B cell (primary cell): ENCODE results near the gene DDI2. TPM values are rescaled to one million over a fixed set of nuclear protein-coding genes. Genes with fewer than 3 reads are reported as not detected.

Source experiments
- ATAC-seq: fragments of 200-7000 bp; cut with Tn5 transposase; one replicate; pipeline ENCODE4 v1.10.0; 2021; ENCODE audit warnings: low read depth, mild to moderate bottlenecking, moderate number of reproducible peaks, moderate library complexity
- CTCF ChIA-PET: fragments of 350-600 bp; sonication (Branson Sonifier 250); formaldehyde crosslinking; loops from one replicate; lab custom pipeline; 2021; ENCODE audit warnings: antibody characterized with exemption, inconsistent platforms; lab: Charles Lee
- POLR2A ChIA-PET: fragments of 350-600 bp; sonication (Branson Sonifier 250); formaldehyde crosslinking; loops from one replicate; lab custom pipeline; 2021; ENCODE audit warnings: antibody characterized with exemption; lab: Charles Lee
- DNase-seq: peaks from one replicate; pipeline ENCODE4 v3.0.0; 2013
- H2AFZ ChIP-seq: 2 replicates; pipeline ENCODE4 v1.6.1; 2012; ENCODE audit warnings: mild to moderate bottlenecking, low read depth, low read length; ENCODE audit not compliant: insufficient read depth, poor library complexity, severe bottlenecking
- H3K27ac ChIP-seq, 2 donors: 1 replicate in 1 of 2; 2 replicates in 1 of 2; pipeline ENCODE4 v1.5.1; 2012 to 2013; ENCODE audit warnings: low read length in 2 of 2, mild to moderate bottlenecking in 2 of 2, moderate library complexity in 1 of 2
- H3K27me3 ChIP-seq, 4 experiments: fragments of 200-600 bp in 1 of 4; sonication (generic) in 1 of 4; replicated peaks in 1 of 4; 1 replicate in 2 of 4; 2 replicates in 2 of 4; pipeline versions ENCODE4 v1.6.1 to v1.7.0; 2013 to 2016; ENCODE audit warnings: low read length in 3 of 4, mild to moderate bottlenecking in 2 of 4, mixed read lengths in 1 of 4, moderate library complexity in 1 of 4; ENCODE audit not compliant: insufficient read depth in 4 of 4, control insufficient read depth in 3 of 4; ENCODE audit errors: control extremely low read depth in 1 of 4
- H3K36me3 ChIP-seq, 2 experiments: replicated peaks in 1 of 2; 1 replicate in 1 of 2; 2 replicates in 1 of 2; pipeline versions ENCODE4 v1.6.1 to v1.7.1; 2013; ENCODE audit warnings: low read length in 1 of 2; ENCODE audit not compliant: insufficient read depth in 2 of 2, control insufficient read depth in 1 of 2; ENCODE audit errors: control extremely low read depth in 1 of 2, extremely low read depth in 1 of 2
- H3K4me1 ChIP-seq, 2 donors: fragments of 200-600 bp in 1 of 2; sonication (generic) in 1 of 2; 1 replicate in 1 of 2; 2 replicates in 1 of 2; pipeline versions ENCODE4 v1.5.1 to v1.6.1; 2013 to 2017; ENCODE audit warnings: low read length in 2 of 2; ENCODE audit not compliant: control insufficient read depth in 2 of 2, insufficient read depth in 2 of 2
- H3K4me2 ChIP-seq: replicated peaks from 2 replicates; pipeline ENCODE3; 2012; ENCODE audit warnings: mild to moderate bottlenecking, low read depth, low read length; ENCODE audit not compliant: poor library complexity, severe bottlenecking
- H3K4me3 ChIP-seq, 5 experiments: fragments of 200-600 bp in 1 of 5; sonication (generic) in 1 of 5; 1 replicate in 3 of 5; 2 replicates in 2 of 5; pipeline versions ENCODE4 v1.5.1 to v1.7.0; 2011 to 2016; ENCODE audit warnings: low read length in 4 of 5, mild to moderate bottlenecking in 4 of 5, low read depth in 2 of 5, control low read depth in 1 of 5, moderate library complexity in 1 of 5; ENCODE audit not compliant: insufficient read depth in 1 of 5; ENCODE audit errors: control extremely low read depth in 1 of 5, extremely low read depth in 1 of 5
- H3K79me2 ChIP-seq: fragments of 200-600 bp; sonication (generic); one replicate; pipeline ENCODE4 v1.6.0; 2016; ENCODE audit warnings: low read length; ENCODE audit not compliant: control insufficient read depth, insufficient read depth
- H3K9ac ChIP-seq: fragments of 200-600 bp; sonication (generic); 2 replicates; pipeline ENCODE4 v1.6.1; 2017; ENCODE audit warnings: mild to moderate bottlenecking, low read length, moderate library complexity
- H3K9me3 ChIP-seq, 3 donors: one replicate each; pipeline versions ENCODE4 v1.6.1 to v1.7.1; 2013; ENCODE audit warnings: low read length in 2 of 3; ENCODE audit not compliant: control insufficient read depth in 2 of 3, insufficient read depth in 1 of 3; ENCODE audit errors: control extremely low read depth in 1 of 3
- H4K20me1 ChIP-seq: 2 replicates; pipeline ENCODE4 v1.6.0; 2012; ENCODE audit warnings: mild to moderate bottlenecking, low read length; ENCODE audit not compliant: insufficient read depth, control insufficient read depth, poor library complexity, severe bottlenecking
- H3K27ac Mint-ChIP-seq: one replicate; pipeline ENCODE4 v1.8.0; 2021; ENCODE audit warnings: mixed read lengths
- H3K27me3 Mint-ChIP-seq: one replicate; pipeline ENCODE4 v1.8.0; 2021; ENCODE audit warnings: mixed read lengths
- H3K4me1 Mint-ChIP-seq: one replicate; pipeline ENCODE4 v1.8.0; 2021; ENCODE audit warnings: mixed read lengths
- H3K4me3 Mint-ChIP-seq: one replicate; pipeline ENCODE4 v1.8.0; 2021; ENCODE audit warnings: mixed read lengths
- H3K9me3 Mint-ChIP-seq: one replicate; pipeline ENCODE4 v1.8.0; 2022; ENCODE audit warnings: mixed read lengths; ENCODE audit not compliant: insufficient read depth
- CTCF ChIP-seq: fragments of 200-600 bp; IDR thresholded peaks from one replicate; pipeline ENCODE4 v1.8.0; 2022; ENCODE audit warnings: antibody characterized with exemption, mild to moderate bottlenecking
- EZH2 ChIP-seq: IDR thresholded peaks from 2 replicates; pipeline ENCODE4 v1.6.1; 2012; ENCODE audit warnings: borderline replicate concordance, low read depth, mild to moderate bottlenecking, moderate library complexity, low read length; ENCODE audit not compliant: insufficient read depth, poor library complexity, severe bottlenecking
- WGBS: methylation state at CpG from one replicate; pipeline ENCODE4 v1.1.5; 2013; ENCODE audit warnings: missing lambda C conversion rate; ENCODE audit not compliant: insufficient coverage; 5-methylcytosine and 5-hydroxymethylcytosine counted together
- intact Hi-C: fragments of 100-400 bp; cut with micrococcal nuclease; formaldehyde crosslinking; loops from one replicate; pipeline ENCODE4 v1.10.0; 2022
- polyA plus RNA-seq: library from polyadenylated mRNA; depleted of rRNA; stranded (reverse); fragments of >200 nt; gene quantifications from 2 replicates; pipeline ENCODE4 v1.2.3, GENCODE V29; 2012
- total RNA-seq, 2 donors: library from RNA; stranded (reverse); fragments of 120-200 nt in 1 of 2; gene quantifications; 1 replicate in 1 of 2; 2 replicates in 1 of 2; pipeline versions ENCODE4 v1.2.3 to v1.2.4, GENCODE V29; 2013 to 2022

Gene DDI2
- total and polyA plus RNA-seq, 2 donors (not counting 1 experiment from before 2014, with no cell fraction given) = 8.5 to 61.0 TPM

DNA sequence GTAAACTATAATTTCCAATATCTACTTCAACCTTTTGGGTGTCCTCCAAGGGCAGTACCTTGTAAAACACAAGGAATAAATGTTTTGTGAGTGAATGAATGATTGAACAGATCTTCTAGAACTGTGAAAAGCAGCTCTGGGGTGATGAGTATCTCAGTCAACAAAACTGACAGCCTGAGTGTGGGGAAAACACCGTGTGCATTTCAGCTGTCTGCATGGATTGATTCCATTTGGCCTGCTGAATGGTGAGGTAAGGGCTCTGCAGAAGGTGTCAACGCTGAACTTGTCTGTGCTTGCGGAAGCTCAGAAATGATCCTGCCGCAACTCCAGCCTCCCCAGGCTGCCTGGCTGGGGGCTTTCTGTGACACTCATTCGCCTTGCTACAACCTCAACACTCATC lies 25.0 kb upstream of the DDI2 start:
- Histone ChIP-seq H3K36me3 (peaks cover 0 to 10% of the 10 kb centered on the region in 2 experiments), H2AFZ (no peak overlapping the region), H3K79me2 (no peaks in the 10 kb centered on the region), H3K9ac (no peak overlapping the region), H4K20me1 (no peaks in the 10 kb centered on the region), H3K4me1 (no peaks in the 10 kb centered on the region), H3K27me3 (no peaks in the 10 kb centered on the region), H3K9me3 (no peaks in the 10 kb centered on the region), H3K4me3 (no peak overlapping the region), H3K27ac (no peak overlapping the region), H3K4me2 (no peak overlapping the region)
- H3K27me3 Mint-ChIP-seq = no peaks in the 10 kb centered on the region
- CTCF ChIA-PET = interaction anchor here (0.7 to 5.2 kb wide), 3 partner anchors 9 to 147 kb away, joined by 3 to 75 read pairs (median 4); partner anchors contain the start of gene TMEM82
- DNase-seq = no peak
- H3K4me3 Mint-ChIP-seq = no peak overlapping the region
- WGBS = 95% methylated on average over 4 of the region's 5 CpGs
- H3K4me1 Mint-ChIP-seq = no peaks in the 10 kb centered on the region
- TF ChIP-seq CTCF (no peak), EZH2 (no peak)
- intact Hi-C loops = no loop called here
- no peak for ATAC-seq
- no peaks in the 10 kb centered on the region for H3K9me3 Mint-ChIP-seq
- POLR2A ChIA-PET = interaction anchor here (0.7 kb wide), 1 partner anchor 870 kb away, joined by 7 read pairs; no protein-coding TSS in a partner anchor
- no peak overlapping the region for H3K27ac Mint-ChIP-seq

DNA sequence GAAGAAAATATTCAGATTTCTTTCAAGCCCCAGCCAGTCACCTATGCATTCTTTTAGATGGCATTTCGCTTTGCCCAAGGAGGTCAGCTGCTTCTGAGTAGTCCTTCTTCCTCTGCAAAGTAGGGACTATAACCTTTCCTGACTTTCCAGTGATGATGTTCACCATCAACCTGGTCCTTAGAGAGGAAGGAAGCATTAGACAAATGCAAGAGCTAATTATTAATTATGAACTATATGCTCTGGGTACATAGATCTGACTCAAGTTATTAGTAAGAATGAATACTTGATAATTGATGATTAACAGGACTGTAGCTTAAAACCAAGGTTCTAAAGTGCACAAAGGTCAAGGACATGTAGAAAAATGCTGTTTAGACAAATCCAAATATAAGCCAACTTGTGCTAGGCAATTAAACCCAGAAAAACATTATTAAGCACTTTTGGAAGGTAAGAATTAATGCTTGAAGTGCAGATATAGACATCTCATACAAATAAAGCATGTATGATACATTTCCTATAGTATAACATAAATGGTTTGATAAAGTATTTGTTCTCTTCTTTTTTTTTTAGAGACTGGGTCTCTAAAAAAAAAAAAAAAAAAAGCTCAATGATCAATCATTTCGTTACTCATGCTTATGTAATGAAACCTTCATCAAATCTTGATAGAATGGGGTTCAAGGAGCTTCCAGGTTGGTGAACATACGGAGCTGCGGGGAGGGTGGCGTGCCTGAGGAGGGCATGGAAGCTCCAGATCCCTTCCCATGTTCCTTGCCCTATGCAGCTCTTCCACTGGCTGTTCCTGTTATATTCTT lies 21.2 kb upstream of the DDI2 start:
- Histone ChIP-seq H3K9ac (no peak overlapping the region), H4K20me1 (no peaks in the 10 kb centered on the region), H3K36me3 (peaks cover 0 to 4% of the 10 kb centered on the region in 2 experiments), H2AFZ (no peak overlapping the region), H3K4me3 (no peak overlapping the region), H3K27ac (no peak overlapping the region), H3K79me2 (no peaks in the 10 kb centered on the region), H3K27me3 (no peaks in the 10 kb centered on the region), H3K4me2 (no peak overlapping the region), H3K4me1 (no peaks in the 10 kb centered on the region), H3K9me3 (no peaks in the 10 kb centered on the region)
- no peaks in the 10 kb centered on the region for H3K27me3 Mint-ChIP-seq
- no CpG with 5 or more reads among the region's 5 CpGs for WGBS
- intact Hi-C loops = no loop called here
- H3K27ac Mint-ChIP-seq = no peak overlapping the region
- DNase-seq (no peak), ATAC-seq (no peak)
- H3K9me3 Mint-ChIP-seq = no peaks in the 10 kb centered on the region
- no peak for TF ChIP-seq CTCF
- no peak for TF ChIP-seq EZH2
- CTCF ChIA-PET = interaction anchor here (0.5 to 5.2 kb wide), 8 partner anchors 19 to 372 kb away, joined by 3 to 75 read pairs (median 3); partner anchors contain the start of gene TMEM82
- POLR2A ChIA-PET = interaction anchor here (0.6 kb wide), 2 partner anchors 150 to 220 kb away, joined by 3 to 4 read pairs; no protein-coding TSS in a partner anchor
- H3K4me1 Mint-ChIP-seq = no peaks in the 10 kb centered on the region
- H3K4me3 Mint-ChIP-seq = no peak overlapping the region
